ENCODE measurements around the gene ZSCAN16.
A peak's percentile ranks its signal among the peaks of the same experiment; 100 is the strongest.

The ZSCAN16 gene

GRCh38 chr6:28161410-28162079 is 37.1 kb downstream of the ZSCAN16 start:
- Histone ChIP-seq H3K4me3 (peak overlapping the region; percentile 16 to 42 (median 26)), H3K27ac (peak overlapping the region in 4 of 21 experiments; percentile 1 to 28 (median 8))

- Histone ChIP-seq H3K4me3 (no peak overlapping the region), H3K27ac (no peak overlapping the region)
Observed at GRCh38 chr6:28165563-28165962, 41.2 kb downstream of the ZSCAN16 start.

DNA sequence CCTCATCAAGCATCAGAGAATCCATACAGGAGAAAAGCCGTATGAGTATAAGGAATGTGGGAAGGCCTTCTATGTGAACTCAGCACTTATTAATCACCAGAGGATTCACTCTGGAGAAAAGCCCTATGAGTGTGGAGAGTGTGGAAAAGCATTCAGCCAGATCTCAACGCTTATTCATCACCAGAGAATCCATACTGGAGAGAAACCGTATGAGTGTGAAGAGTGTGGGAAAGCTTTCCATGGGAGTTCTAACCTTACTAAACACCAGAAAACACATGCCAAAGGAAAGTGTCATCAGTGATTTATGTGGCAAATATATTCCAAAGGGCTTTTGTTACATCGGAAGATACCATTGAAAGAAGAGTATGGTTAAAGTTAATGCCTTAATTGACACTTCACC is 42.7 kb downstream of the ZSCAN16 start:
- no peak overlapping the region for H3K27ac ChIP-seq
- H3K4me3 ChIP-seq: no peak overlapping the region

DNA sequence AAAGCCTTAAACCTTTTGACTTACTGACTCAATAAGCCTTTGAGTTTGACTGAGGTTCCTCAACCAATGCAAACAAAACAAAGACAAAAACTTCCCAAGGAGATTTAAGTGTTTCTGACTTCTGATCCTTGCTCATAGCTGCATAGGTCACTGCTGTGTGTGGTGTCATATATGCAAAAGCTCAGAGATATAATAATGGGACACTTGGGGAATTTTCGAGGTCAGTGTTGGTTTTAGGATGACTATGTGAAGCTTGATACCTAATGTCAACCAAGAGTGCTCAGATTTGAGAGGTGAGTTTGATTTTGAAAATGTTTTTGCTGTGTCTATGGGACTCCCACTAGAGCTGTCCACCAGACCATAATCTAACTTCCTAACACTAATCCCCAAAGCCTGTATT is 43.5 kb downstream of the ZSCAN16 start:
- H3K27ac ChIP-seq: no peak overlapping the region
- no peak overlapping the region for H3K4me3 ChIP-seq

GRCh38 chr6:28171271-28171670 is 46.9 kb downstream of the ZSCAN16 start:
- H3K4me3 ChIP-seq: no peak overlapping the region
- no peak overlapping the region for H3K27ac ChIP-seq

GRCh38 chr6:28172006-28172405 is 47.6 kb downstream of the ZSCAN16 start:
- H3K27ac ChIP-seq: no peak overlapping the region

DNA sequence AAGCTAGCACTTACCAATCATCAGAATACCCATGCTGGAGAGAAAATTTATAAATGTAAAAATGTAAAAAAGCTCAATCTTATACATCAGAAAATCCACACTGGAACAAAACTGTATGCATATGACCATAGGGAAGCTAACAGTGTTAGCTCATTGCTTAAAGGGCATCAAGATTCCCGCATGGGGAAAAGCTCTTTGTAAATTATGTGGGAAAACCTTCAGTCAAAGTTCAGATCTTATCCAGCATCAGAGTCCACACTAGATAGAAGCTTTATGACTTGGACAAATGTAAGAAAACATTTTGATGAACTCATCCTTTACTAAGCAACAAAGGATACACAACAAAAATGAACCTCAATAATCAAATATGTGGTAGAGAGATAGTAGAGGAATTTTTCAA is 52.0 kb downstream of the ZSCAN16 start:
- Histone ChIP-seq H3K4me3 (no peak overlapping the region), H3K27ac (no peak overlapping the region)

More at GRCh38 chr6:28172006-28172405, 47.6 kb downstream of the ZSCAN16 start:
- H3K4me3 ChIP-seq: no peak overlapping the region
